Smooth muscle cell of the brain vasculature (primary cell): ENCODE results near the gene HES6.

Experiments used
- DNase-seq: peaks from one replicate; pipeline ENCODE4 v3.0.0-alpha.2; 2012; ENCODE audit warnings: low read depth, low spot score

The HES6 gene

DNA sequence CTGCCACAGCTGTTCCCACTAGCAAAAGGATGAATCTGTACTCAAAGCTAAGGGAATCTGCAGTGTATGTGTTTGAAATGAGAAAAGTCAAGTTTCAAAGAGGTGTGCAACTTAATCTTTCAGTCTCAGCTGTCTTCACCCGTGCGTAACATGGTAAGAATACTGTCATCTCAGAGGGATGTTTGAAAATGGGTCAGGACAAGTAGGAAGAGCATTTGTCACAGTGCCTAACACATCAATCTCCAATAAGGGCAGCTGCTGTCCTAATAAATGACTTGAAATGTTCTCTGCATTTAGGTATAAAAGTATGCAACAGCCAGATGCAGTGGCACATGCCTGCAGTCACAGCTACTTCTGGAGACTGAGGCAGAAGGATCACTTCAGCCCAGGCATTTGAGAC is 49.4 kb downstream of the HES6 start:
- no peak for DNase-seq
